Activated CD8-positive, alpha-beta memory T cell treated with anti-CD3 and anti-CD28 coated beads for 4 hours (primary cell): ENCODE data around the gene IGSF3.

Experiments
- DNase-seq, 2 donors: peaks; one replicate each; pipeline ENCODE4 v3.0.0-alpha.2; 2020; ENCODE audit warnings: low read depth in 2 of 2

The IGSF3 gene

GRCh38 chr1:116558140-116558549, 109.4 kb downstream of the IGSF3 start:
- no peak for DNase-seq

GRCh38 chr1:116557323-116557878, 110.1 kb downstream of the IGSF3 start:
- no peak for DNase-seq

- DNase-seq = peak in 1 of 2 donors; percentile 70
These were observed 111.1 kb downstream of the IGSF3 start for GRCh38 chr1:116556289-116557006.

GRCh38 chr1:116554924-116555323, 112.6 kb downstream of the IGSF3 start:
- no peak for DNase-seq

GRCh38 chr1:116553386-116554115, 114.0 kb downstream of the IGSF3 start:
- DNase-seq = no peak

GRCh38 chr1:116546354-116546977, 121.1 kb downstream of the IGSF3 start:
- DNase-seq = no peak

- no peak for DNase-seq
These were observed 122.2 kb downstream of the IGSF3 start for GRCh38 chr1:116545359-116545705.

- DNase-seq = no peak
These were observed 122.8 kb downstream of the IGSF3 start for GRCh38 chr1:116544588-116545358.

GRCh38 chr1:116540088-116540487, 127.4 kb downstream of the IGSF3 start:
- DNase-seq = no peak

- DNase-seq = peak in 1 of 2 donors; percentile 26
These were observed 129.0 kb downstream of the IGSF3 start for GRCh38 chr1:116538544-116538943.

- no peak for DNase-seq
These were observed 129.6 kb downstream of the IGSF3 start for GRCh38 chr1:116537898-116538297.

GRCh38 chr1:116537040-116537831, 130.3 kb downstream of the IGSF3 start:
- DNase-seq = no peak

- no peak for DNase-seq
These were observed 133.4 kb downstream of the IGSF3 start for GRCh38 chr1:116534014-116534739.

GRCh38 chr1:116533429-116533820, 134.1 kb downstream of the IGSF3 start:
- DNase-seq = no peak

GRCh38 chr1:116532671-116533428, 134.7 kb downstream of the IGSF3 start:
- no peak for DNase-seq

GRCh38 chr1:116531917-116532316, 135.6 kb downstream of the IGSF3 start:
- DNase-seq = no peak

GRCh38 chr1:116529681-116530080, 137.9 kb downstream of the IGSF3 start:
- DNase-seq = no peak

GRCh38 chr1:116529199-116529631, 138.3 kb downstream of the IGSF3 start:
- DNase-seq = no peak

GRCh38 chr1:116528329-116529083, 139.0 kb downstream of the IGSF3 start:
- DNase-seq = no peak
